Measurements from ENCODE around the gene GET4.

GRCh38 chr7:879706-880105 is 3.4 kb downstream of the GET4 start:
- TF ChIP-seq GATA3 (IDR thresholded peaks at IDR 0.05; ENCODE audit: low read depth, low read length) = no peak
- no peak for TF ChIP-seq GATA2 (IDR thresholded peaks at IDR 0.05; ENCODE audit: low read depth, low read length)

Measured in SH-SY5Y (cell line).